Astrocyte (in vitro differentiated cells and primary cell): ENCODE measurements around the gene PTX4. TPM values are rescaled to one million over a fixed set of nuclear protein-coding genes. Genes with fewer than 3 reads are reported as not detected.

Experiments used
- DNase-seq: peaks from one replicate; pipeline ENCODE4 v3.0.0-alpha.2; 2010; ENCODE audit warnings: low read depth
- FAIRE-seq: peaks from 2 replicates; lab custom pipeline; 2011; peaks lifted over from hg19 to GRCh38; lab: Jason Lieb, UNC
- H2AFZ ChIP-seq: 2 replicates; pipeline ENCODE4 v1.6.0; 2012; ENCODE audit warnings: low read depth, low read length, inconsistent platforms
- H3K27ac ChIP-seq: 2 replicates; pipeline ENCODE4 v1.5.1; 2011; ENCODE audit warnings: low read depth, low read length, inconsistent platforms
- H3K27me3 ChIP-seq: 2 replicates; pipeline ENCODE4 v1.6.0; 2011; ENCODE audit warnings: low read length, inconsistent platforms; ENCODE audit not compliant: insufficient read depth
- H3K36me3 ChIP-seq: 2 replicates; pipeline ENCODE4 v1.5.1; 2011; ENCODE audit warnings: low read length, inconsistent platforms; ENCODE audit not compliant: insufficient read depth
- H3K4me1 ChIP-seq: 2 replicates; pipeline ENCODE4 v1.5.1; 2011; ENCODE audit warnings: low read length, inconsistent platforms; ENCODE audit not compliant: insufficient read depth
- H3K4me2 ChIP-seq: 2 replicates; pipeline ENCODE4 v1.6.0; 2012; ENCODE audit warnings: low read length, inconsistent platforms
- H3K4me3 ChIP-seq: 2 replicates; pipeline ENCODE4 v1.5.1; 2011; ENCODE audit warnings: low read depth, mild to moderate bottlenecking, low read length, inconsistent platforms; ENCODE audit not compliant: insufficient read depth
- H3K79me2 ChIP-seq: 2 replicates; pipeline ENCODE4 v1.6.0; 2012; ENCODE audit warnings: mild to moderate bottlenecking, low read length, inconsistent platforms; ENCODE audit not compliant: insufficient read depth
- H3K9ac ChIP-seq: 2 replicates; pipeline ENCODE4 v1.6.0; 2012; ENCODE audit warnings: mild to moderate bottlenecking, low read length, inconsistent platforms
- H3K9me3 ChIP-seq: 2 replicates; pipeline ENCODE4 v1.5.1; 2012; ENCODE audit warnings: low read depth, mild to moderate bottlenecking, low read length, inconsistent platforms; ENCODE audit not compliant: insufficient read depth
- H4K20me1 ChIP-seq: 2 replicates; pipeline ENCODE4 v1.6.0; 2012; ENCODE audit warnings: low read length, inconsistent platforms; ENCODE audit not compliant: insufficient read depth
- H3K27ac Mint-ChIP-seq: one replicate; pipeline ENCODE4 v1.8.0; 2021; ENCODE audit warnings: mild to moderate bottlenecking, mixed read lengths; ENCODE audit not compliant: unreplicated experiment
- H3K27me3 Mint-ChIP-seq: one replicate; pipeline ENCODE4 v1.8.0; 2021; ENCODE audit warnings: low read depth, mixed read lengths; ENCODE audit not compliant: unreplicated experiment
- H3K36me3 Mint-ChIP-seq: one replicate; pipeline ENCODE4 v1.8.0; 2021; ENCODE audit warnings: low read depth, mixed read lengths; ENCODE audit not compliant: unreplicated experiment
- H3K4me1 Mint-ChIP-seq: one replicate; pipeline ENCODE4 v1.8.0; 2021; ENCODE audit warnings: low read depth, mixed read lengths; ENCODE audit not compliant: unreplicated experiment
- H3K4me3 Mint-ChIP-seq: one replicate; pipeline ENCODE4 v1.8.0; 2021; ENCODE audit warnings: mild to moderate bottlenecking, moderate library complexity, mixed read lengths; ENCODE audit not compliant: unreplicated experiment
- H3K9me3 Mint-ChIP-seq: one replicate; pipeline ENCODE4 v1.8.0; 2021; ENCODE audit warnings: mild to moderate bottlenecking, mixed read lengths; ENCODE audit not compliant: unreplicated experiment
- EZH2 ChIP-seq: IDR thresholded peaks from 2 replicates; pipeline ENCODE4 v1.6.1; 2012; ENCODE audit warnings: mild to moderate bottlenecking, low read length, inconsistent platforms; ENCODE audit not compliant: insufficient read depth
- total RNA-seq: library from RNA; stranded (reverse); gene quantifications from 2 replicates; pipeline ENCODE4 v1.2.1, GENCODE V29; 2021
- TF ChIP-seq, protein P1 (sequence below): IDR thresholded peaks from 2 replicates; pipeline ENCODE4 v1.5.1; 2011; ENCODE audit warnings: low read depth, mild to moderate bottlenecking, inconsistent platforms, low read length, moderate library complexity; ENCODE audit not compliant: insufficient read depth

Gene PTX4
- total RNA-seq, 1 donor from 2014 or later: not detected

DNA sequence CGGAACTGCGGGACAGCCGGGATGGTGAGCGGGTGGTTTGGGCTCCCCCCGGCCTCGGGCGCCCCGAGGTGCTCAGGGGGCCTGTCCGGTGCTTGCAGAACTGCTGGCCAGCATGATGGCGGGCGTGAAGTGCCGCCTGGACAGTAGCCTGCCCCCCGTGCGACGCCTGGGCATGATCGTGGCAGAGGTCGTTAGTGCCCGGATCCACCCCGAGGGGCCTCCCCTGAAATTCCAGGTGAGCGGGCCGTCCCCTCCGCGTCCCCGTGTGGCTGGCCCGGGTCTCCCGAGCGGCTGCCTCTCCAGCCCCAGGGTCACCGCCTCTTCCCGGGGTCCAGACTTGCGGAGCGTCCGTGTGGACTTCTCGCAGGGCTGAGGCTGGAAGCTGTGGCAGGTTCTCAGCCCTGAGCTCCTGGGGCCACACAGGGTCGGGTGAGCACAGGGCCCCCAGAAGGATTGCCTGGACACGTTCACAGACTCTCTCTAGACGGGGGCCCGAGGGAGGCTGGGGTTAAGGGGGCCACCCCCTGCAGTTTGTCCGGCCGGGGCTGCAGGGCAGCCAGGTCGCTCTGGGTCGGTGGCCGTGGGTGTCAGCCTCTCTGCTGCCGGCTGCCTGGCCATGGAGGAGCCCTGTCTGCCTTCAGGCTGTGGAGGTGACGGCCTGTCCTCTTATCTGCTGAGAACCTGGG is 11.9 kb upstream of the PTX4 start:
- Histone ChIP-seq H3K9me3 (no peaks in the 10 kb centered on the region), H2AFZ (no peak overlapping the region), H3K4me1 (no peaks in the 10 kb centered on the region), H3K4me2 (no peak overlapping the region), H3K36me3 (peaks cover 2% of the 10 kb centered on the region), H3K9ac (no peak overlapping the region), H3K27me3 (no peaks in the 10 kb centered on the region), H3K79me2 (peaks cover 8% of the 10 kb centered on the region), H4K20me1 (no peaks in the 10 kb centered on the region), H3K27ac (no peak overlapping the region), H3K4me3 (no peak overlapping the region)
- H3K36me3 Mint-ChIP-seq: peaks cover 15% of the 10 kb centered on the region
- no peak overlapping the region for H3K27ac Mint-ChIP-seq
- no peak for FAIRE-seq
- no peaks in the 10 kb centered on the region for H3K27me3 Mint-ChIP-seq
- H3K4me3 Mint-ChIP-seq: no peak overlapping the region
- DNase-seq: no peak
- TF ChIP-seq EZH2: no peak
- TF ChIP-seq, protein P1, sequence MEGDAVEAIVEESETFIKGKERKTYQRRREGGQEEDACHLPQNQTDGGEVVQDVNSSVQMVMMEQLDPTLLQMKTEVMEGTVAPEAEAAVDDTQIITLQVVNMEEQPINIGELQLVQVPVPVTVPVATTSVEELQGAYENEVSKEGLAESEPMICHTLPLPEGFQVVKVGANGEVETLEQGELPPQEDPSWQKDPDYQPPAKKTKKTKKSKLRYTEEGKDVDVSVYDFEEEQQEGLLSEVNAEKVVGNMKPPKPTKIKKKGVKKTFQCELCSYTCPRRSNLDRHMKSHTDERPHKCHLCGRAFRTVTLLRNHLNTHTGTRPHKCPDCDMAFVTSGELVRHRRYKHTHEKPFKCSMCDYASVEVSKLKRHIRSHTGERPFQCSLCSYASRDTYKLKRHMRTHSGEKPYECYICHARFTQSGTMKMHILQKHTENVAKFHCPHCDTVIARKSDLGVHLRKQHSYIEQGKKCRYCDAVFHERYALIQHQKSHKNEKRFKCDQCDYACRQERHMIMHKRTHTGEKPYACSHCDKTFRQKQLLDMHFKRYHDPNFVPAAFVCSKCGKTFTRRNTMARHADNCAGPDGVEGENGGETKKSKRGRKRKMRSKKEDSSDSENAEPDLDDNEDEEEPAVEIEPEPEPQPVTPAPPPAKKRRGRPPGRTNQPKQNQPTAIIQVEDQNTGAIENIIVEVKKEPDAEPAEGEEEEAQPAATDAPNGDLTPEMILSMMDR: no peak
- no peaks in the 10 kb centered on the region for H3K9me3 Mint-ChIP-seq
- H3K4me1 Mint-ChIP-seq: no peaks in the 10 kb centered on the region

DNA sequence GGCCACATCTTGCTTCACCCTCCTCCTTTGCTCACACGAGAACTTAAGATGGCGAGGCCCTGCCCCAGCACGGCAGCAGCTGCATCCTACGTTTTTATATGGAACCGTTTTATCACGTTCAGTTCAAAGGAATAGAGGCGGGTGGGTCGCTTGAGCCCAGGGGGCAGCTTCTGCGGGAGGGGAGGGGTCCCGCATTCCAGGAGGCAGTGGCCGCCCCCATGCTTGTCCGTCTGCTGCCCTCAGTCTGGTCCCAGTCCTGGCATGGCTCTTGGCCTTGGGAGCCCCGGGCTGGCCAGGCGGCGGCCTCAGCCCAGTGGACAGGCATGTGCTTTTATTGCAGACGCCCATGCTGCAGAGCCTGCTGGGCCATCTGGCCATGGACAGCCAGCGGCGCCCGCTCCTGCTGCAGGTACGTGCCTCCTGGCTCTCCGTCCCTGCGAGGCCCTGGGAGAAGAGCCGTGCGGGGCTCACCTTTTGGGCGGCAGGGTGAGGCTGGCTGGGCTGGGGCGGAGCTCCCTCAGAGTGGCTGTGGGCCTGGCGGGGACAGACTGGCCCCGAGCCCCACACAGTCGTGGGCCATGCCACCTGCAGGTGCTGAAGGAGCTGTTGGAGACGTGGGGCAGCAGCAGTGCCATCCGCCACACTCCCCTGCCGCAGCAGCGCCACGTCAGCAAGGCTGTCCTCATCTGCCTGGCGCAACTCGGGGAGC is 11.2 kb upstream of the PTX4 start:
- no peak overlapping the region for H3K4me2 ChIP-seq
- no peak for TF ChIP-seq EZH2
- TF ChIP-seq, protein P1: no peak
- peaks cover 15% of the 10 kb centered on the region for H3K79me2 ChIP-seq
- no peaks in the 10 kb centered on the region for H3K27me3 ChIP-seq
- H3K27ac ChIP-seq: no peak overlapping the region
- no peak overlapping the region for H3K4me3 ChIP-seq
- H2AFZ ChIP-seq: no peak overlapping the region
- no peaks in the 10 kb centered on the region for H3K4me1 Mint-ChIP-seq
- H3K27ac Mint-ChIP-seq: no peak overlapping the region
- peaks cover under 1% of the 10 kb centered on the region for H3K4me1 ChIP-seq
- no peak overlapping the region for H3K9ac ChIP-seq
- DNase-seq (no peak), FAIRE-seq (no peak)
- no peaks in the 10 kb centered on the region for H3K9me3 ChIP-seq
- no peak overlapping the region for H3K4me3 Mint-ChIP-seq
- H4K20me1 ChIP-seq: peaks cover 5% of the 10 kb centered on the region
- H3K27me3 Mint-ChIP-seq: no peaks in the 10 kb centered on the region
- peaks cover 14% of the 10 kb centered on the region for H3K36me3 Mint-ChIP-seq
- H3K9me3 Mint-ChIP-seq: no peaks in the 10 kb centered on the region
- peaks cover 2% of the 10 kb centered on the region for H3K36me3 ChIP-seq
